Hepatocyte (in vitro differentiated cells): ENCODE measurements around the gene CHN1. TPM values are rescaled to one million over a fixed set of nuclear protein-coding genes. Genes with fewer than 3 reads are reported as not detected.

Source experiments
- DNase-seq: peaks from one replicate; pipeline ENCODE4 v3.0.0-alpha.2; 2016; ENCODE audit warnings: low spot score
- H2AFZ ChIP-seq: fragments of 200-600 bp; sonication (generic); 2 replicates; pipeline ENCODE4 v1.6.0; 2016; ENCODE audit warnings: antibody characterized with exemption, mild to moderate bottlenecking
- H3K27ac ChIP-seq: fragments of 200-600 bp; sonication (generic); 2 replicates; pipeline ENCODE4 v1.5.1; 2016; ENCODE audit warnings: mild to moderate bottlenecking
- H3K27me3 ChIP-seq: fragments of 200-600 bp; sonication (generic); 2 replicates; pipeline ENCODE4 v1.6.1; 2016
- H3K36me3 ChIP-seq: fragments of 200-600 bp; sonication (generic); replicated peaks from 2 replicates; pipeline ENCODE4 v1.5.1; 2016; ENCODE audit warnings: low read depth; ENCODE audit not compliant: insufficient read depth
- H3K4me1 ChIP-seq: fragments of 200-600 bp; sonication (generic); 2 replicates; pipeline ENCODE4 v1.5.1; 2016; ENCODE audit warnings: mild to moderate bottlenecking, moderate library complexity; ENCODE audit not compliant: insufficient read depth
- H3K4me2 ChIP-seq: fragments of 200-600 bp; sonication (generic); 2 replicates; pipeline ENCODE4 v1.6.0; 2016
- H3K4me3 ChIP-seq: fragments of 200-600 bp; sonication (generic); 2 replicates; pipeline ENCODE4 v1.5.1; 2016; ENCODE audit warnings: mild to moderate bottlenecking
- H3K79me2 ChIP-seq: fragments of 200-600 bp; sonication (generic); 2 replicates; pipeline ENCODE4 v1.6.0; 2017; ENCODE audit warnings: mild to moderate bottlenecking
- H3K9me2 ChIP-seq: fragments of 200-600 bp; sonication (generic); replicated peaks from 2 replicates; pipeline ENCODE4 v1.6.0; 2017; ENCODE audit warnings: mild to moderate bottlenecking; ENCODE audit not compliant: insufficient read depth
- H3K9me3 ChIP-seq: fragments of 200-600 bp; sonication (generic); 2 replicates; pipeline ENCODE4 v1.5.1; 2016; ENCODE audit warnings: low read depth, mild to moderate bottlenecking
- H4K20me1 ChIP-seq: fragments of 200-600 bp; sonication (generic); 2 replicates; pipeline ENCODE4 v1.6.0; 2016; ENCODE audit warnings: mild to moderate bottlenecking; ENCODE audit not compliant: insufficient read depth, poor library complexity, severe bottlenecking
- EZH2 ChIP-seq: fragments of 200-600 bp; sonication (generic); IDR thresholded peaks from 2 replicates; pipeline ENCODE4 v1.6.1; 2016; ENCODE audit warnings: antibody characterized with exemption, mild to moderate bottlenecking, borderline replicate concordance
- EZH2phosphoT487 ChIP-seq: fragments of 200-600 bp; sonication (generic); IDR thresholded peaks from one replicate; pipeline ENCODE4 v1.6.1; 2018; ENCODE audit warnings: antibody characterized with exemption, mild to moderate bottlenecking, low read depth, moderate library complexity; ENCODE audit not compliant: unreplicated experiment, severe bottlenecking
- WGBS: methylation state at CpG from one replicate; pipeline ENCODE4 v1.1.6; 2016; ENCODE audit warnings: low lambda C conversion rate; ENCODE audit errors: missing lambda C conversion rate; 5-methylcytosine and 5-hydroxymethylcytosine counted together
- polyA plus RNA-seq: library from polyadenylated mRNA; unstranded; fragments of >200 nt; fragmentation: Nextera tagmentation; extraction: Ambion mirVana; gene quantifications from 2 replicates; pipeline ENCODE4 v1.2.1, GENCODE V29; 2016
- total RNA-seq: library from RNA; depleted of rRNA; stranded (reverse); fragments of >200 nt; gene quantifications from 2 replicates; pipeline ENCODE4 v1.2.3, GENCODE V29; 2014
- TF ChIP-seq, protein P1 (sequence below): fragments of 200-600 bp; sonication (generic); IDR thresholded peaks from 2 replicates; pipeline ENCODE4 v1.5.1; 2016; ENCODE audit warnings: antibody characterized with exemption, mild to moderate bottlenecking; ENCODE audit not compliant: poor library complexity

The CHN1 gene
- total and polyA plus RNA-seq, 2 experiments from 2014 or later, result 19.2 to 23.0 TPM

DNA sequence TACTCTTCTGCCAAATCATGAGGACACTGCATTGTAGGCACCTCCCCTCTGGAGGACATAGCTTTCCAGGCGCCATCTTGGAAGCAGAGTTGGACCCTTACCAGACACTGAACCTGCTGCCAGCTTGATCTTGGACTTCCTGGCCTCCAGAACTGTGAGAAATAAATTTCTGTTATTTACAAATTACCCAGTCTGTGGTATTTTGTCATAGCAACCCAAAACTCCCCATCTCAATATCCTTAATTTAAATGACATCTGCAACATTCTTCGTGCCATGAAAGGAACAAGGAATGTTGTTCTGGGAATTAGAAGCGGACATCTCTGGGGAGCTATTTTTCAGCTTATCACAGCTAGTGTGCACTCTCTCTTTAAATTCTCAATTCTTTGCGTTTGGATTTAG, 183.6 kb downstream of the CHN1 start:
- Histone ChIP-seq H3K4me2 (no peak overlapping the region), H4K20me1 (no peaks in the 10 kb centered on the region), H3K27ac (no peak overlapping the region), H3K9me2 (no peaks in the 10 kb centered on the region), H2AFZ (no peak overlapping the region), H3K4me3 (no peak overlapping the region), H3K4me1 (peaks cover 11% of the 10 kb centered on the region), H3K9me3 (no peaks in the 10 kb centered on the region), H3K79me2 (peaks cover 8% of the 10 kb centered on the region), H3K27me3 (no peaks in the 10 kb centered on the region), H3K36me3 (no peaks in the 10 kb centered on the region)
- WGBS, result 96% methylated on average over 4 of the region's 4 CpGs
- TF ChIP-seq EZH2, result no peak
- no peak for TF ChIP-seq EZH2phosphoT487
- no peak for DNase-seq

DNA sequence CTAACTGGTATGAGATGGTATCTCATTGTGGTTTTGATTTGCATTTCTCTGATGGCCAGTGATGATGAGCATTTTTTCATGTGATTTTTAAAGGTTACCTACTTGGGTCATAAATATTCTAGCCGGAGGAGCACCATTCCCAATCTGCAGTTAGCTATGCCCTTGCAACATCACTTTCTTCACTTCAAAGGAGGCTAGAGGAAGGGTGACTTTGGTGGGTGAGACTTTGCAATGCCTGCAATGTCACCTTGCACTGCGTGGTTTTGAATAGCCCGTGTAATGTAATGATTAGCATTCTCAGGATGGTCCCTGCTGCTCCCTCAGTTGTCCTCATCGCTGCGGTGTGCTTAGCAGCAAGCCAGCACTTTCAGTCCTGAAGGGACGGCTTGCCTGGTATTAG, 184.8 kb downstream of the CHN1 start:
- Histone ChIP-seq H3K4me1 (no peaks in the 10 kb centered on the region), H3K9me2 (no peaks in the 10 kb centered on the region), H3K27ac (no peak overlapping the region), H2AFZ (no peak overlapping the region), H3K4me2 (no peak overlapping the region), H4K20me1 (no peaks in the 10 kb centered on the region), H3K36me3 (no peaks in the 10 kb centered on the region), H3K9me3 (no peaks in the 10 kb centered on the region), H3K27me3 (no peaks in the 10 kb centered on the region), H3K4me3 (no peak overlapping the region), H3K79me2 (peaks cover 5% of the 10 kb centered on the region)
- no peak for DNase-seq
- TF ChIP-seq, protein P1, sequence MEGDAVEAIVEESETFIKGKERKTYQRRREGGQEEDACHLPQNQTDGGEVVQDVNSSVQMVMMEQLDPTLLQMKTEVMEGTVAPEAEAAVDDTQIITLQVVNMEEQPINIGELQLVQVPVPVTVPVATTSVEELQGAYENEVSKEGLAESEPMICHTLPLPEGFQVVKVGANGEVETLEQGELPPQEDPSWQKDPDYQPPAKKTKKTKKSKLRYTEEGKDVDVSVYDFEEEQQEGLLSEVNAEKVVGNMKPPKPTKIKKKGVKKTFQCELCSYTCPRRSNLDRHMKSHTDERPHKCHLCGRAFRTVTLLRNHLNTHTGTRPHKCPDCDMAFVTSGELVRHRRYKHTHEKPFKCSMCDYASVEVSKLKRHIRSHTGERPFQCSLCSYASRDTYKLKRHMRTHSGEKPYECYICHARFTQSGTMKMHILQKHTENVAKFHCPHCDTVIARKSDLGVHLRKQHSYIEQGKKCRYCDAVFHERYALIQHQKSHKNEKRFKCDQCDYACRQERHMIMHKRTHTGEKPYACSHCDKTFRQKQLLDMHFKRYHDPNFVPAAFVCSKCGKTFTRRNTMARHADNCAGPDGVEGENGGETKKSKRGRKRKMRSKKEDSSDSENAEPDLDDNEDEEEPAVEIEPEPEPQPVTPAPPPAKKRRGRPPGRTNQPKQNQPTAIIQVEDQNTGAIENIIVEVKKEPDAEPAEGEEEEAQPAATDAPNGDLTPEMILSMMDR, result no peak
- TF ChIP-seq EZH2 (no peak), EZH2phosphoT487 (no peak)
- WGBS, result 98% methylated on average over 6 of the region's 6 CpGs

DNA sequence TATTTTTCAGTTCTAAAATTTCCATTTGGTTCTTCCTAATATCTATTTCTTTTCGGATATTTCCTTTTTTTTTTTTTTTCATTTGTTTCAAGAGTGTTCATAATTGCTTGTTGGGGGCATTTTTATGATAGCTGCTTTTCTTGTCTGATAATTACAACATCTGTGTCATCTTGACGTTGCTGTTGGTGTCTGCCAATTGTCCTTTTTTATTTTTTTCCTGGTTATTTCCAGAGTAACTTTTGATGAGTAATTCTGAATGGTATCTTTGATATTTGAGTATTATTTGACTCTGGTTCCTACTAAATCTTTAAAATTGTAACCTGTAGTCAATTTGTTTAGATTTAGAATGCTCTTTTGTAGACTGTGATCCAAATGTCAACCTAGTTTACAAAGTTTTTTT, 189.7 kb downstream of the CHN1 start:
- Histone ChIP-seq H2AFZ (no peak overlapping the region), H4K20me1 (no peaks in the 10 kb centered on the region), H3K27ac (no peak overlapping the region), H3K9me2 (no peaks in the 10 kb centered on the region), H3K4me2 (no peak overlapping the region), H3K79me2 (no peaks in the 10 kb centered on the region), H3K36me3 (no peaks in the 10 kb centered on the region), H3K9me3 (no peaks in the 10 kb centered on the region), H3K4me3 (no peak overlapping the region), H3K27me3 (no peaks in the 10 kb centered on the region), H3K4me1 (no peaks in the 10 kb centered on the region)
- 40% methylated on average over 2 of the region's 2 CpGs for WGBS
- TF ChIP-seq, protein P1, result no peak
- TF ChIP-seq EZH2phosphoT487, result no peak
- no peak for TF ChIP-seq EZH2
- no peak for DNase-seq

DNA sequence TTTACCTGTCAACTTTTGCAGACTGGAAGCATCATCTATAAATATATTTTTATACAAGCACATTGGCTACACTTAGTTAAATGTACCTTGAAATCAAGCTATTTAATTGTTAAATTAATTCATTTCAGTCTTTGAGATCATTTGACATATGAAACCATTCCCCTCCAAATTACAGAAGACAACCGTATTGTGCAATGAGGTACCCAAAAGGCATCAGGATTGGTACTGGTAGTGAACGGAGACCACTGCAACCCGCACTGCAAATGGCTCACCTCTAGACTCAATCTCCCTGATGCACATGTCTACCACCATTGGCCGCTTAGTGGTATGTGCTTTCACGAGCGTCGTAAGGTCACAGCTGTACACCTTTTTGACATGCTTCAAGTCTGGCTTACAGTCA, 193.1 kb downstream of the CHN1 start:
- Histone ChIP-seq H3K9me3 (no peaks in the 10 kb centered on the region), H3K36me3 (no peaks in the 10 kb centered on the region), H4K20me1 (no peaks in the 10 kb centered on the region), H3K9me2 (no peaks in the 10 kb centered on the region), H3K27me3 (no peaks in the 10 kb centered on the region), H3K4me3 (no peak overlapping the region), H3K4me2 (no peak overlapping the region), H2AFZ (no peak overlapping the region), H3K27ac (no peak overlapping the region), H3K79me2 (no peaks in the 10 kb centered on the region), H3K4me1 (no peaks in the 10 kb centered on the region)
- TF ChIP-seq EZH2phosphoT487 (no peak), EZH2 (no peak)
- TF ChIP-seq, protein P1, result no peak
- DNase-seq, result no peak
- WGBS, result 99% methylated on average over 7 of the region's 7 CpGs
